ENCODE results near the gene NMB. TPM values are rescaled to one million over a fixed set of nuclear protein-coding genes. Genes with fewer than 3 reads are reported as not detected.
A peak's percentile ranks its signal among the peaks of the same experiment; 100 is the strongest.
"Not testable (repeated sequence)": the region's sequence is repeated elsewhere in the genome, so short reads cannot be mapped to it uniquely, and the experiment has no call there.

NMB gene
- total RNA-seq, 1 experiment from 2014 or later, result 5.4 TPM

DNA sequence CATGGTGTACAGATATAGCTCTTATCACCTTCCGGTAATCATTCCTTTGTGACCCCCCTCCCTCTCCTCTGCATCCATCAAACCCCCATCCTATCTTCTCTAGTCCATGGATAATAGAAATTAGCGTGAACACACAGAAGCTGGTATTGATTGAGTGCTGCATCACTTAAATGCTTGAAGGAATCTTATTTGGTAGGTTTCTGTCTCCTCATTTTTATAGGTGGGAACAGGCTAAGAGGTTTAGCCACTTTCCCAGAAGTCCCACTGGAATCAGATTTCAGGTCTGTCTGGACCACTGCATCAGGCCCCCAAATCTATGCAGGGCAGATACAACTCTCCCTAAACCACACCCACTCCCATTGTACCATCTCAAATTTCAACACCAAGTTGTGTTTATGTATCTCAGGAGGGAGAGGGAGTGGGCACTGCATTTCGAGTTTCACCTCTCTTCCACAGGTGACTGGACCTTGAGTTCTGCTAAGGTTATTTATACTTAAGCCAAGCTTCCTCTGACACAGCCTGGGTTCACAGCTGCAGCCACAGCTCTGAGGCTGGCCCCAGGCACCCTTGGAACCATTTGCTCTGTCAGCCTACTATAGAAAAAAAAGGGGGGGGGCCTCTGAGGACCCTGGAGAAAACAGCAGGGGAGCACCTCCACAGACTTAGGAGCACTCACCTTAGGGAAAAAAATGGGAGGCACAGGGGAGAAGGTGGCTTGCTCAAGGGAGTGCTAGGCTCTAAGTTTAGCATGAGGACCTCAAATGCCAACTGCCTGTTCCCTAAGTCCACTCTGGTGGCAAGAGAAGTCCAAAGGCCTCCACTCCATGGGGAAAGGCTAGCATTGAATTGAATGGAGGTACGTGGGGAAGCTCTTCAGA lies 2.1 kb upstream of the NMB start:
- in situ Hi-C loops (cut with HindIII; ENCODE audit: low pct_unique_long_range_greater_than_20kb, low sequenced_read_pairs), result no loop called here
- no peak for DNase-seq (ENCODE audit: low read depth, low spot score)

DNA sequence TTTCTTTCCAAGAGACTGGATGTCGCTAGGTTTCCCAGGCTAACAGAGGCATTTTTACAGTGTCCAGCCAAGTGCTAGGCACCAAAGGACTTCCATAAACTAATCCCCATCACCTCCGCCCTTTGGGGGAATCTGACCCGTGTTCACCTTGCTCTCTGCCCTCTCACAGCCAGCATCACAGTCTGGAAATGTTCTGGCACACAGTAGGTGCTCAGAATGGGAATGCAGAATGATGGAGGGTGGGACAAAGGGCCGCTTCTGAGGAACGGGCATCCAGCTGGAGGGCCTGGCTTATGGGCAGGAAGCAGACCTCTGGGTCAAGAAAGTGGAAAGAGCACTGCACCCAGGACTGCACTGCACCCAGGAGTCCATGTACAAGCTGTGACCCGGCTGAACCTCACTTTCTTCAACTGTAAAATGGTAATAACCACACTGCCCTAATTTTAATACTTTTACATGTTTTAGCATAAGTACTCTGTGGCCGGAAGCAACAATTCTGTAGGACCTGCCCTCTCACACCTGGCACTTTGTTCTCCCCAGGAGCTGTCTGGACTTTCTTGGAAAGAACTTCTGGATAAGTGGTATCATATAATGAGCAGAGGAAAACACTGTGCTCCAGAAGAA lies 901 bp upstream of the NMB start:
- DNase-seq (ENCODE audit: low read depth, low spot score), result no peak
- in situ Hi-C loops (cut with HindIII; ENCODE audit: low pct_unique_long_range_greater_than_20kb, low sequenced_read_pairs), result no loop called here

DNA sequence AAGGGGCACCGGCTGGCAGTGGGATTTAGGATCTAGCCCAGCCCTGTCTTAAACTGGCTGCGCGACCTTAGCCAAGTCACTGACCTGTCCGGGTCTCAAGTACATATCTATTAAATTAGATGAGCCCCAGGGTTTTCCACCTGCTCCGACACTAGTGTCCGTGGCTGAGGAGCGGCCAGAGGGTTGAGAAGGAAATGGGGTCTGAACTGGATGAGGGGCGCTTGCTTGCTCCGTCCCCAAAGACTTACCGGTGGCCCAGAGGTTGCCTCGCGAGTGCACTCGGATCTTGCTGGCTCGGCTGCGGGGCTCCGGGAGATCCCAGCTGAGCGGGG lies 285 bp downstream of the NMB start:
- in situ Hi-C loops (cut with HindIII; ENCODE audit: low pct_unique_long_range_greater_than_20kb, low sequenced_read_pairs), result no loop called here
- no peak for DNase-seq (ENCODE audit: low read depth, low spot score)

DNA sequence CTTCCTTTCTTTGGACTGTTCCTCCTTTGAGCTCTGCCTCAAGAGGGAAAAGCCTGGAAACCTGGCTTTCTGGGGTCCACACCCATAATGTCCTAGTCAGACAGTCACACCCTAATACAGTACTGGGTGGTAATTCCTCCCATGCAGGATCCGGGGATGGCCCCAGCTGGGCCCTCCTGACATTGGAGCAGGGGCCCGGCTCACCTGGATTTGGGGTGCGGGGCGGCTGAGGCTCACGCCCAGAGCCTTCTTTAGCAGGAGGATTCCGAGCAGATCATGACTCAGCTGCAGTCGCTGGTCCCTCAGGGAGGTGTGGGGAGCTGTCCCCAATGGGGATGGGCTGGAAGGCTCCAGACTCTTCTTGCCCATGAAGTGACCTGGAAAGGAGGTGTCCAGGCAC lies 1.0 kb downstream of the NMB start:
- no peak for DNase-seq (ENCODE audit: low read depth, low spot score)
- in situ Hi-C loops (cut with HindIII; ENCODE audit: low pct_unique_long_range_greater_than_20kb, low sequenced_read_pairs), result no loop called here

DNA sequence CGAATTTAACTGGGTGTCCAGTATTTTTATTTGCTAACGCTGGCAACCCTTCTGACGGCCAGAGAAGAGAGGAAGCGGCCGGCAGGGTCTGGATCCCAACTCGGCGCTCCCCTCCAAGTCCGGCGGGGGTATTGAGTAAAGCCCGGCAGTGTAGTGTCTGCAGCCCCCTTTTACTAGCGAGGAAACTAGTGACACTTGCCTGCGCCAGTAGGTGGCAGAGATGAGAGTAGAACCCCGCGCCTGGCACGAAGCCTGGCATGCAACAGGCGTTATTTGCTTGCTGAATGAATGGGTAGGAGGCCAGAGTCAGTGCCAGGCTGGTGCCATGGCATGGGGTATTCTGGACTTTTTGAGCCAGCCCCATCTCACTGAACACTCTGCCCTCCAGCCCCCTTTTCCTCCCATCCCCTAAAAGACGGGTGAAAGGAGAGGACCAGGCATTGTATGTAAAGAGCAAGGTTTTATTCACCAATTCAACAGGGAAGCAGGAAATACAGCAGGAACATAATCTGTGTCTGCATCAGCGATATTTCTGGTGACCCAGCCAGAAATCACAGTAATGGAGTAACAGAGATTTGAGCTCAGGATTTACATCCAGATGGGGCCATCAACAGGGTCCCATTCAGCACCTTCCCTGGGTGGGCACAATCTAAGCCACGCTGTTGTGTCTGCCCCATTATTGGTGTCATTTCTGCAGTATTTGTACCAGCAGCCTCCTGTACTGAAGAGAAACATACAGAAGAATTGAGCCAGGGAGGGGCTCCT lies 3.1 kb downstream of the NMB start:
- in situ Hi-C loops (cut with HindIII; ENCODE audit: low pct_unique_long_range_greater_than_20kb, low sequenced_read_pairs), result no loop called here
- peak; percentile 90 for DNase-seq (ENCODE audit: low read depth, low spot score)

DNA sequence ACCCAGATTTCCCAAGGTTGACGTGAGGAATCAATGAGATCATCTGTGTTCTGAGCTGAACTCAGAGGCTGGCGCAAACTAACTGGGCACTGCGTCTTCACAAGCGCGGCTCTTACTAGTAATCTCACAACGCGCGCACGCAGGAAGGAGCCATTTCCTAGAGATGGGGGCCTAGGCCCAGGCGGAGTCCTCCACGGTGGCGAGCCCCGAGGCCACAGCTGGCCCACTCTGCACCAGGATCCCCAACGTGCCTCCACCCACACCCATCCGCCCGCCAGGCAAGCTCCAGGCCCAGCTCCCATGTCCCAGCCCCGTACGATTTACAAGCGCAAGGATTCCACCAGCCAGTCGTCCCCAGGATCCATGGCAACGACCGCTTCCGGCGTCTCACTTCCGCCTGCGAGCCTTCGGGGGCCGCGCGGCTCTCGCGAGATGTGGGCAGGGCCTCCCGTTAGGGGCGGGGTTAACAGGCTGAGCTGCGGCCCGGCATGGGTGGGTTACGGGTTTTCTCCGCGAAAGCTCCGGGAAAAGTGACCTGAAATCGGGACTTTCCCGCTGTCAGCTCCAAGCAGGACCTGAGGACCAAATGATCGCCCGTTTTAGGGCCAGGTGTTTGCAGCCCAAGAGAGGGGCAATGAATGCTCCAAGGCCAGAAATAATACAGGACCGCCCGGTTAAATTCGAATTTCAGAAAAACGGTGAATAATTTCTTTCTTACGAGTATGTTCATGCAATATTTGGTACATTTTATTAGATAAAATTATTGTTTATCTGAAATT lies 3.9 kb downstream of the NMB start, which contains the start of gene WDR73:
WDR73 (minus strand) TSS at position 374 of the 779 bp plus-strand sequence; CDS start at position 365, 9 bp downstream.
- in situ Hi-C loops (cut with HindIII; ENCODE audit: low pct_unique_long_range_greater_than_20kb, low sequenced_read_pairs), result no loop called here
- DNase-seq (ENCODE audit: low read depth, low spot score), result peak; percentile 93

DNA sequence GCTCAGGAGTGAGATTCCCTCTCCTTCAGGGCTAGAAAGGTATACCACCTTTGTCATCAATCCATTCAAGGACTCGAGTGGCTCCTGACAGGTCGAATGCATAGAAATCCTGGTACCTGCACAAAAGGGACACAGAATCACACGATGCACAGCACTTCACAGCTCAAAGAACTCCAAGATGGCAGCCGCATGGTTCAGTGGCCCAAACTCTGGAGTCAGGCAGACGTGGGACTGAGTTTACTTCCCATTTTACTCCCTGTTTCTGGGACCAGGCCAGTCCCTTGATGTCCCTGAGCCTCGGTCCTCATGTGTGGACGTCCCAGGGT lies 4.5 kb downstream of the NMB start:
- in situ Hi-C loops (cut with HindIII; ENCODE audit: low pct_unique_long_range_greater_than_20kb, low sequenced_read_pairs), result no loop called here
- DNase-seq (ENCODE audit: low read depth, low spot score), result peak; percentile 7

DNA sequence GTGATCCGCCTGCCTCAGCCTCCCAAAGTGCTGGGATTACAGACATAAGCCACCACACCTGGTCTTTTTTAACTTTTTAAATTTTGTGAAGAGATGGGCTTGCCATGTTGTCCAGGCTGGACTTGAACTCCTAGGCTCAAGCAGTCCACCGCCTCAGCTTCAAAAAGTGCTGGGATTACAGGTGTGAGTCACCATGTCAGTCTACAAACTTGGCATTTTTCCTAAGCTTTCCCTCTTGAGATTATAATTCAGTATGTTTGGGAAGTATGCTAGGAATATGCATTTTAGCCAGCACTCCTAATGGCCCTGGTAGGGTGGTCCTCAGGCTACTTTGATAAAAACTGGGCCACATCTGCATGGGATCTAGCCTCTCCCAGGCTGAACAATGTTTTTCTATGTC lies 8.3 kb downstream of the NMB start:
- in situ Hi-C loops (cut with HindIII; ENCODE audit: low pct_unique_long_range_greater_than_20kb, low sequenced_read_pairs), result no loop called here
- no peak for DNase-seq (ENCODE audit: low read depth, low spot score)

DNA sequence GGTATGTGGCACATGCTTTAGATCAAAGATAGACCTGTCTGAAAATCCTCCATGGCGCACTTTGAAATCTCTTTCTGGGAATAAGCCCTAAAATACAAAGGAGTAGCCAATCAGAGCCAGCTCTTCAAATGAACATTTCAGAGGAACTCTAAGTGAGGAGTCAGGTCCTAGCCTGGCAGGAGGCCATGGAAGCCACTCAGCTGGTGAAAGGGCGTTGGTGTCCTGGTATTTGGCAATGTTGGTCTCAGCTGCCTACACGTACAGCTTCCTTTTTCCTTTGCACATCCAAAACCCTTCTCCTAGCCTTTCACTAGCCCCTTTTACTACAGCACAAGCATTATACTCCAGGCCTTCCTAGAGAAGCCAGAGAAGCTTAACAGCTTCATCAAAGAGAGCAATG lies 9.5 kb downstream of the NMB start:
- in situ Hi-C loops (cut with HindIII; ENCODE audit: low pct_unique_long_range_greater_than_20kb, low sequenced_read_pairs), result no loop called here
- DNase-seq (ENCODE audit: low read depth, low spot score), result no peak

DNA sequence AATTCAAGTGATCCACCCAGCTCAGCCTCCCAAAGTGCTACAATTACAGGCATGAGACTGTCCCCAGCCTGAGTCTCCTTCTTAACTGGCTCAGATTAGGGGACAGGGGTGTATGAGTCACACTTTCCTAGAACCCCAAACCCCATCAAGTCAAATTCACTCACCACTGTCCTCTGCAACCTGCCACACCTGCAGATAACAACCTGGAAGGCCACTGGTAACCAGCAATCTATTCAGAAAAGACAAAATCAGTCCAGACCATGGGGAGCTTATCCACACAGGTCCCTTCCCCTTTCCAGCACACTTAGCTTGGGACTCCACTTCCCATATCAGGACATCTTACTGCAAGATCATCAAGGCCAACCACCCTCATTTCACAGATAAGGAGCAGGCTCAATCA lies 10.3 kb downstream of the NMB start:
- DNase-seq (ENCODE audit: low read depth, low spot score), result no peak
- in situ Hi-C loops (cut with HindIII; ENCODE audit: low pct_unique_long_range_greater_than_20kb, low sequenced_read_pairs), result no loop called here

DNA sequence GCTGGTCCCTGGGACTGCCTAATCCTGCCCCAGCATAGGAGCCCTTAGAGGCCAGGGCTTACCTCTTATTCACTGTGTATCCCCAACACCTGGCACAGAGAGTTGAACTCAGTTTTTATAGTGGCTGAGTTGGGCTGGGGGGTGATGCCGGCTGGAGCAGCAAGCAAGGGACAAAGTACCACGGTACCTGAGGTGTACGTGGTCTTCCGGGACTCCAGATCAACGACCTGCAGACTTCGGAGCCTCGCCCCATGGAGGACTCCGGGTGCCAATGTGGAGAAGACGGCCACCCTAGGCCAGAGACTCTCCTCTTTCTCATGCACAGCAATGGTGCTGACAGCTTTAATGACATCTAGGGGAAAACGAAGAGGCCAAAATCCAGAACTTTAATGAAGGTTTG lies 12.0 kb downstream of the NMB start:
- in situ Hi-C loops (cut with HindIII; ENCODE audit: low pct_unique_long_range_greater_than_20kb, low sequenced_read_pairs), result no loop called here
- DNase-seq (ENCODE audit: low read depth, low spot score), result no peak

DNA sequence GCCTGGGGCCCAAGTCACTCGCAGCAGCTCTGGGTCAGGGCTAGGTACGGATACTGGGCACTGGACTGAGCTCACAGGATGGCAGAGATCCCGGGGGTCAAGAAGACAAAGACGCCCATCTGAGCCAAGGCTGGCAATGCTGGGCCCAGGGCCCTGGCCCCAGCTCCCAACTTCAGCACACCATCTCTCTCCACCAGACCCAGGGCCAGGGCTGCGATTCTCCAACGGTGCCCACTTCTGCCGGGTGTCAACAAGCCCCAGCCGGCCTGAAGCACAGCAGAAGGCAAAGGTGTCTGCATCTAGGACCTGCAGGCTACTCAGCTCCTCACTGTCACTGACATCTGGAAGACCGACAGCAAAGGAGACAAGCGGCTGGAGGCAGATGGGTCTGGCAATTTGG lies 12.5 kb downstream of the NMB start:
- in situ Hi-C loops (cut with HindIII; ENCODE audit: low pct_unique_long_range_greater_than_20kb, low sequenced_read_pairs), result no loop called here
- DNase-seq (ENCODE audit: low read depth, low spot score), result no peak

DNA sequence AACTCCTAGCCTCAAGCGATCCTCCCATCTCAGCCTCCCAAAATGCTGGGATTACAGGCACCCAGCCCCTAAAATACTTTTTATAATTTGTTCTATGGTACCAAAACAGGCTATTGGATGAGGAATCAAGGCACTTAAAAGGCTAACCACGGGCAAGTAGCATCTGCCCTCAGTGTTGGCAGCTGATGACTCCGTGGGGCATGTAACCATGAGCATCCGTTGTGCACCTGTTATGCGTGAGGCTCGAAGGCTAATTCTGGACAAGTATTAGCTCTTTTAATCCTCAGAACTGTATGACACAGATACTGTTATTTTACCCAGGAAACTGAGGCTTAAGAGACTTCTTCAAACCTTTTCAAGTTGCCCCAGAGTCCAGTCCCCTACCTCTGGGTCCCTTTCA lies 14.2 kb downstream of the NMB start:
- DNase-seq (ENCODE audit: low read depth, low spot score), result no peak
- in situ Hi-C loops (cut with HindIII; ENCODE audit: low pct_unique_long_range_greater_than_20kb, low sequenced_read_pairs), result no loop called here

DNA sequence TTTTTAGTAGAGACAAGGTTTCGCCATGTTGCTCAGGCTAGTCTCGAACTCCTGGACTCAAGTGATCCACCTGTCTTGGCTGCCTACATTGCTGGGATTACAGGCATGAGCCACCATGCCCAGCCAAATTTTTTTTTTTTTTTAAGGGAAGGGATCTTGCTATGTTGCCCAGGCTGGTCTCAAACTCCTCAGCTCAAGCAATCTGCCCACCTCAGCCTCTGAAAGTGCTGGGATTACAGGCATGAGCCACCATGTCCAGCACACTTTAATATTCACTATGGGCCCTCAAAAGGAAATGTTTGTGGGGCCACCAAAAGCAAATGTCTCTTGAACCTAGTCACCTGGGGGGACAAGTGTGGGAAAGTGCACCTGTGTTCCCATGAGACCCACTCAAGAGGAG lies 15.4 kb downstream of the NMB start:
- DNase-seq (ENCODE audit: low read depth, low spot score); in situ Hi-C loops (cut with HindIII; ENCODE audit: low pct_unique_long_range_greater_than_20kb, low sequenced_read_pairs): not testable (repeated sequence)

DNA sequence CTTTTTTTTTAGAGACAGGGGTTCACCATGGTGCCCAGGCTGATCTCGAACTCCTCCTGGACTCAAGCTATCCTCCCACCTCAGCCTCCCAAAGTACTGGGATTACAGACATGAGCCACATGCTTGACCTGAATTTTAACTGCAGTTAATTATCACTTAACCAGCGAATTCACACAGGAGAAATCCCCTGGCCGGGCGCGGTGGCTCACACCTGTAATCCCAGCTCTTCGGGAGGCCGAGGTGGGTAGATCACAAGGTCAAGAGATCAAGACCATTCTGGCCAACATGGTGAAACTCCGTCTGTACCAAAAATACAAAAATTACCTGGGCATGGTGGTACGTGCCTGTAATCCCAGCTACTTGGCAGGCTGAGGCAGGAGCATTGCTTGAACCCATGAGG lies 16.1 kb downstream of the NMB start:
- in situ Hi-C loops (cut with HindIII; ENCODE audit: low pct_unique_long_range_greater_than_20kb, low sequenced_read_pairs); DNase-seq (ENCODE audit: low read depth, low spot score): not testable (repeated sequence)

DNA sequence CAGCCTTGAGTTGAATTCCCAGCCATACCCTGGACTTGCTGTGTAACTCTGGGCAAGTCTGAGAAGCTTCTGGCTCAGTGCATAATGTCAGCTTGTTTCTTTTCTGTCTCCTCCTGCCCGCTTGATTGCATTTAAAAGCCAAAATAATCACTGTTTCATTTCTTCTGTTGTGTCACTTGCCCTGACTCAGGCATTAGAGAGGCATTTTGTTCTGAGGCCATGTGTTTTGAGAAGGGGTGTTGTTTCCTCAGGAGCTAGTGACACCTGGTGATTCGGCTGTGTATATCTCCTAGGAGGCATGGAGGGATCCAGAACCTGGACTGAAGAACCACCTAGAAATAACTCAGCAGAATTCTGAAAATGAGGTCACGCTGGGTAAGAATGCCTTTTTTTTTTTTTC lies 19.9 kb downstream of the NMB start:
- in situ Hi-C loops (cut with HindIII; ENCODE audit: low pct_unique_long_range_greater_than_20kb, low sequenced_read_pairs), result no loop called here
- peak; percentile 50 for DNase-seq (ENCODE audit: low read depth, low spot score)

DNA sequence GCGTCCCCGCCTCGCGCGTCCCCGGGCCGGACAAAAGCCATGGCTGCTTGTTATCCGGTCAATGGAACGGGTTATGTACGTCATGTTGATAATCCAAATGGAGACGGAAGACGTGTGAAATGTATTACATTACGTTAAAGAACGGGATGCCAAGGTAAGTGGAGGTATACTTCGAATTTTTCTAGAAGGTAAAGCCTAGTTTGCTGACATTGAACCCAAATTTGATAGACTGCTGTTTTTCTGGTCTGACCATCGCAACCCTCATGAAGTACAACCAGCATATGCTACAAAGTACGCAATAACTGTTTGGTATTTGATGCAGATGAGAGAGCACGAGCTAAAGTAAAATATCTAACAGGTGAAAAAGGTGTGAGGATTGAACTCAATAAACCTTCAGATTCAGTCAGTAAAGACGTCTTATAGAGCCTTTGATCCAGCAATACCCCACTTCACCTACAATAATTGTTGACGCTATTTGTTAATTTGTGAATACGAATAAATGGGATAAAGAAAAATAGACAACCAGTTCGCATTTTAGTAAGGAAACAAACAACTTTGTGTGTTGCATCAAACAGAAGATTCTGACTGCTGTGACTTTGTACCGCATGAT lies 23.7 kb downstream of the NMB start:
- DNase-seq (ENCODE audit: low read depth, low spot score), result no peak
- in situ Hi-C loops (cut with HindIII; ENCODE audit: low pct_unique_long_range_greater_than_20kb, low sequenced_read_pairs), result no loop called here

Data from SK-MEL-5 (cell line).